ENCODE data around the gene KLF7.

- TF ChIP-seq CTCF (IDR thresholded peaks at IDR 0.05; ENCODE audit: insufficient read depth, low read length) = no peak
- no peak for TF ChIP-seq REST (IDR thresholded peaks at IDR 0.05; ENCODE audit: insufficient replicate concordance, low read depth)
- TF ChIP-seq POLR2AphosphoS5 (IDR thresholded peaks at IDR 0.05; ENCODE audit: low read depth) = no peak
Observed at GRCh38 chr2:207078186-207078798, 87.5 kb downstream of the KLF7 start.
